H9 (cell line): ENCODE measurements around the gene FAM161B. TPM values are rescaled to one million over a fixed set of nuclear protein-coding genes. Genes with fewer than 3 reads are reported as not detected.

ENCODE experiments used
- DNase-seq: peaks from one replicate; pipeline ENCODE4 v3.0.0-alpha.2; 2017
- H2AFZ ChIP-seq: one replicate; pipeline ENCODE4 v1.6.1; 2013; ENCODE audit warnings: mild to moderate bottlenecking, low read length, control low read depth, moderate library complexity
- H2AK5ac ChIP-seq: 2 replicates; pipeline ENCODE4 v1.6.1; 2013; ENCODE audit warnings: low read length, control low read depth, mixed read lengths; ENCODE audit not compliant: insufficient read length
- H2BK120ac ChIP-seq: one replicate; pipeline ENCODE4 v1.6.1; 2013; ENCODE audit warnings: low read depth, mild to moderate bottlenecking, low read length, control low read depth, inconsistent platforms; ENCODE audit not compliant: poor library complexity, severe bottlenecking
- H2BK12ac ChIP-seq: 2 replicates; pipeline ENCODE4 v1.6.1; 2013; ENCODE audit warnings: low read length, control low read depth, mixed read lengths, low read depth; ENCODE audit not compliant: insufficient read length
- H2BK15ac ChIP-seq: 2 replicates; pipeline ENCODE4 v1.6.1; 2013; ENCODE audit warnings: low read depth, low read length, control low read depth
- H2BK20ac ChIP-seq: one replicate; pipeline ENCODE4 v1.6.1; 2013; ENCODE audit warnings: low read depth, mild to moderate bottlenecking, low read length, control low read depth, inconsistent platforms; ENCODE audit not compliant: poor library complexity, severe bottlenecking
- H2BK5ac ChIP-seq: 2 replicates; pipeline ENCODE4 v1.6.1; 2013; ENCODE audit warnings: low read length, control low read depth, mixed read lengths; ENCODE audit not compliant: insufficient read length
- H3K14ac ChIP-seq: 2 replicates; pipeline ENCODE4 v1.6.1; 2013; ENCODE audit warnings: low read length, control low read depth; ENCODE audit not compliant: insufficient read depth
- H3K18ac ChIP-seq: 2 replicates; pipeline ENCODE4 v1.6.1; 2013; ENCODE audit warnings: low read depth, mild to moderate bottlenecking, mixed read lengths, low read length, control low read depth; ENCODE audit not compliant: insufficient read length
- H3K23ac ChIP-seq: 2 replicates; pipeline ENCODE4 v1.6.1; 2013; ENCODE audit warnings: low read length, control low read depth, mixed read lengths, low read depth; ENCODE audit not compliant: insufficient read length
- H3K23me2 ChIP-seq: 2 replicates; pipeline ENCODE4 v1.6.1; 2013; ENCODE audit warnings: low read depth, mild to moderate bottlenecking, mixed read lengths, low read length, control low read depth; ENCODE audit not compliant: insufficient read length, poor library complexity, severe bottlenecking
- H3K27ac ChIP-seq: 2 replicates; pipeline ENCODE4 v1.5.1; 2013; ENCODE audit warnings: low read length, control low read depth, mixed read lengths, low read depth; ENCODE audit not compliant: insufficient read length
- H3K27me3 ChIP-seq: 2 replicates; pipeline ENCODE4 v1.6.1; 2013; ENCODE audit warnings: low read length, control low read depth, inconsistent platforms; ENCODE audit not compliant: insufficient read depth
- H3K4ac ChIP-seq: 2 replicates; pipeline ENCODE4 v1.6.1; 2013; ENCODE audit warnings: low read depth, mild to moderate bottlenecking, control low read depth, inconsistent platforms, low read length, moderate library complexity
- H3K4me1 ChIP-seq: 2 replicates; pipeline ENCODE4 v1.6.1; 2013; ENCODE audit warnings: low read length, control low read depth, inconsistent platforms; ENCODE audit not compliant: insufficient read depth
- H3K4me2 ChIP-seq: 2 replicates; pipeline ENCODE4 v1.6.1; 2013; ENCODE audit warnings: low read length, control low read depth, mixed read lengths; ENCODE audit not compliant: insufficient read length, insufficient read depth
- H3K56ac ChIP-seq: 2 replicates; pipeline ENCODE4 v1.6.1; 2013; ENCODE audit warnings: low read depth, mild to moderate bottlenecking, mixed read lengths, low read length, control low read depth; ENCODE audit not compliant: insufficient read length
- H3K79me1 ChIP-seq: 2 replicates; pipeline ENCODE4 v1.6.1; 2013; ENCODE audit warnings: low read depth, mild to moderate bottlenecking, moderate library complexity, low read length, control low read depth, inconsistent platforms; ENCODE audit not compliant: insufficient read depth, poor library complexity, severe bottlenecking
- H3K79me2 ChIP-seq: 2 replicates; pipeline ENCODE4 v1.6.1; 2013; ENCODE audit warnings: low read length, control low read depth, inconsistent platforms; ENCODE audit not compliant: insufficient read depth
- H3K9ac ChIP-seq: 2 replicates; pipeline ENCODE4 v1.6.1; 2013; ENCODE audit warnings: low read length, control low read depth, mixed read lengths; ENCODE audit not compliant: insufficient read length; ENCODE audit errors: extremely low read depth
- H3K9me3 ChIP-seq: one replicate; pipeline ENCODE4 v1.6.1; 2013; ENCODE audit warnings: low read depth, low read length, inconsistent platforms; ENCODE audit not compliant: control insufficient read depth
- H3T11ph ChIP-seq: one replicate; pipeline ENCODE4 v1.6.1; 2013; ENCODE audit warnings: mild to moderate bottlenecking, low read length, control low read depth, inconsistent platforms
- H4K20me1 ChIP-seq: one replicate; pipeline ENCODE4 v1.6.1; 2013; ENCODE audit not compliant: control insufficient read depth, insufficient read length, insufficient read depth
- H4K5ac ChIP-seq: 2 replicates; pipeline ENCODE4 v1.6.1; 2013; ENCODE audit warnings: low read depth, mild to moderate bottlenecking, mixed read lengths, low read length, control low read depth; ENCODE audit not compliant: insufficient read length
- H4K8ac ChIP-seq: replicated peaks from 2 replicates; pipeline ENCODE4 v1.6.1; 2013; ENCODE audit warnings: low read length, control low read depth, mixed read lengths, low read depth; ENCODE audit not compliant: insufficient read length
- H4K91ac ChIP-seq: 2 replicates; pipeline ENCODE4 v1.6.1; 2013; ENCODE audit warnings: low read depth, mild to moderate bottlenecking, moderate library complexity, mixed read lengths, low read length, control low read depth; ENCODE audit not compliant: insufficient read length
- H3K27ac Mint-ChIP-seq, 3 experiments: 2 replicates in 2 of 3; 3 replicates in 1 of 3; pipeline ENCODE4 v1.8.0; 2020 to 2021; ENCODE audit warnings: mixed read lengths in 3 of 3, mild to moderate bottlenecking in 1 of 3, moderate library complexity in 1 of 3
- H3K27me3 Mint-ChIP-seq: 2 replicates; pipeline ENCODE4 v1.8.0; 2021; ENCODE audit warnings: low read depth, mild to moderate bottlenecking, moderate library complexity, mixed read lengths
- H3K36me3 Mint-ChIP-seq, 3 experiments: 2 replicates in 2 of 3; 3 replicates in 1 of 3; pipeline ENCODE4 v1.8.0; 2020 to 2021; ENCODE audit warnings: low read depth in 3 of 3, mixed read lengths in 3 of 3; ENCODE audit not compliant: insufficient read depth in 1 of 3
- H3K4me1 Mint-ChIP-seq, 2 experiments: 2 replicates each; pipeline ENCODE4 v1.8.0; 2020; ENCODE audit warnings: mixed read lengths in 2 of 2
- H3K4me3 Mint-ChIP-seq, 2 experiments: 2 replicates in 1 of 2; 3 replicates in 1 of 2; pipeline ENCODE4 v1.8.0; 2020 to 2021; ENCODE audit warnings: mild to moderate bottlenecking in 2 of 2, mixed read lengths in 2 of 2, moderate library complexity in 1 of 2
- H3K9me3 Mint-ChIP-seq, 2 experiments: 2 replicates in 1 of 2; 3 replicates in 1 of 2; pipeline ENCODE4 v1.8.0; 2020; ENCODE audit warnings: mild to moderate bottlenecking in 2 of 2, mixed read lengths in 2 of 2, moderate library complexity in 1 of 2
- CTCF ChIP-seq: fragments of 200-600 bp; sonication (generic); conservative IDR thresholded peaks from 3 replicates; pipeline ENCODE4 v1.8.0; 2021; ENCODE audit warnings: antibody characterized with exemption, mild to moderate bottlenecking
- WGBS: extraction: QIAGEN DNeasy Blood & Tissue Kit; methylation state at CpG from one replicate; pipeline ENCODE4 v1.1.7; 2013; ENCODE audit warnings: missing lambda C conversion rate, low lambda C conversion rate, mixed read lengths; ENCODE audit not compliant: insufficient read length; ENCODE audit errors: extremely low coverage; 5-methylcytosine and 5-hydroxymethylcytosine counted together
- total RNA-seq: library from RNA; stranded (reverse); gene quantifications from 2 replicates; pipeline ENCODE4 v1.2.1, GENCODE V29; 2021

FAM161B gene
- total RNA-seq, 1 experiment from 2014 or later, result 0.92 TPM

- Histone ChIP-seq H3K4me2 (no peak overlapping the region), H3K27me3 (no peaks in the 10 kb centered on the region), H2BK20ac (no peak overlapping the region), H3K4ac (no peak overlapping the region), H3K9ac (no peak overlapping the region), H4K20me1 (no peaks in the 10 kb centered on the region), H3K18ac (no peak overlapping the region), H3K14ac (no peak overlapping the region), H2BK12ac (no peak overlapping the region), H3T11ph (no peak overlapping the region), H3K27ac (no peak overlapping the region), H3K9me3 (no peaks in the 10 kb centered on the region), H2AK5ac (no peak overlapping the region), H3K23me2 (no peaks in the 10 kb centered on the region), H2AFZ (no peak overlapping the region), H3K56ac (no peak overlapping the region), H3K79me1 (no peaks in the 10 kb centered on the region), H4K91ac (no peak overlapping the region), H3K23ac (no peak overlapping the region), H2BK15ac (no peak overlapping the region), H4K5ac (no peak overlapping the region), H3K79me2 (no peaks in the 10 kb centered on the region), H2BK5ac (no peak overlapping the region), H3K4me1 (no peaks in the 10 kb centered on the region), H4K8ac (no peak overlapping the region), H2BK120ac (no peak overlapping the region)
- Mint-ChIP-seq H3K4me3 (no peak overlapping the region), H3K9me3 (no peaks in the 10 kb centered on the region), H3K4me1 (peaks cover 5 to 10% of the 10 kb centered on the region in 2 experiments; a peak in 3 of 4 replicates), H3K27me3 (peaks cover 3% of the 10 kb centered on the region), H3K27ac (no peak overlapping the region), H3K36me3 (peaks cover 4 to 34% (median 30%) of the 10 kb centered on the region in 3 experiments; a peak in 5 of 7 replicates)
- WGBS, result no CpG with 5 or more reads among the region's 1 CpG
- no peak for TF ChIP-seq CTCF
- DNase-seq, result no peak
Measured at GRCh38 chr14:73953731-73954130, 3.8 kb upstream of the FAM161B start.
